Tibial nerve (tissue), 4 donors: ENCODE results near the gene LIN7A. TPM values are rescaled to one million over a fixed set of nuclear protein-coding genes. Genes with fewer than 3 reads are reported as not detected.
"Not testable (repeated sequence)": the region's sequence is repeated elsewhere in the genome, so short reads cannot be mapped to it uniquely, and the experiment has no call there.

Experiments
- DNase-seq, 2 donors: peaks; one replicate each; pipeline ENCODE4 v3.0.0-alpha.2; 2019; ENCODE audit warnings: low spot score in 2 of 2
- H3K27ac ChIP-seq, 4 donors: fragments of 200-600 bp; sonication (generic) in 3 of 4; one replicate each; pipeline ENCODE4 v1.5.1; 2017 to 2019; ENCODE audit warnings: mild to moderate bottlenecking in 1 of 4
- H3K27me3 ChIP-seq, 2 donors: fragments of 200-600 bp; sonication (generic) in 1 of 2; one replicate each; pipeline versions ENCODE4 v1.5.1 to v1.6.0; 2017 to 2019
- H3K36me3 ChIP-seq, 3 donors: fragments of 200-600 bp; sonication (generic); one replicate each; pipeline ENCODE4 v1.5.1; 2018 to 2019
- H3K4me1 ChIP-seq, 4 donors: fragments of 200-600 bp; sonication (generic) in 3 of 4; one replicate each; pipeline ENCODE4 v1.5.1; 2017 to 2019
- H3K4me3 ChIP-seq, 4 donors: fragments of 200-600 bp; sonication (generic) in 3 of 4; one replicate each; pipeline ENCODE4 v1.5.1; 2017 to 2019; ENCODE audit warnings: mild to moderate bottlenecking in 1 of 4, moderate library complexity in 1 of 4
- H3K9me3 ChIP-seq, 4 donors: fragments of 200-600 bp; sonication (generic) in 3 of 4; one replicate each; pipeline ENCODE4 v1.5.1; 2017 to 2019
- EP300 ChIP-seq, 2 donors: sonication (generic); formaldehyde crosslinking; IDR thresholded peaks; one replicate each; pipeline ENCODE4 v1.6.1; 2017; ENCODE audit warnings: antibody characterized with exemption in 2 of 2, mild to moderate bottlenecking in 1 of 2
- POLR2A ChIP-seq, 2 donors: fragments of 450-650 bp; IDR thresholded peaks; one replicate each; pipeline ENCODE4 v1.6.1; 2017; ENCODE audit warnings: antibody characterized with exemption in 2 of 2, mild to moderate bottlenecking in 2 of 2, moderate library complexity in 2 of 2
- WGBS, 2 donors: methylation state at CpG; one replicate each; pipeline ENCODE4 v1.1.5; 2018; 5-methylcytosine and 5-hydroxymethylcytosine counted together
- total RNA-seq, 4 donors: library from RNA; depleted of rRNA; stranded (reverse); fragments of >200 nt; gene quantifications; one replicate each; pipeline ENCODE4 v1.1.0, GENCODE V29; 2016
- TF ChIP-seq, protein P1 (sequence below), 5 experiments: fragments of 200-600 bp in 3 of 5; fragments of 450-650 bp in 2 of 5; sonication (generic) in 3 of 5; IDR thresholded peaks; one replicate each; pipeline ENCODE4 v1.5.1; 2016 to 2019; ENCODE audit warnings: antibody characterized with exemption in 5 of 5, mild to moderate bottlenecking in 3 of 5, moderate library complexity in 2 of 5

LIN7A gene
- total RNA-seq, 4 donors from 2014 or later = 6.5 to 16.8 (median 7.9) TPM

DNA sequence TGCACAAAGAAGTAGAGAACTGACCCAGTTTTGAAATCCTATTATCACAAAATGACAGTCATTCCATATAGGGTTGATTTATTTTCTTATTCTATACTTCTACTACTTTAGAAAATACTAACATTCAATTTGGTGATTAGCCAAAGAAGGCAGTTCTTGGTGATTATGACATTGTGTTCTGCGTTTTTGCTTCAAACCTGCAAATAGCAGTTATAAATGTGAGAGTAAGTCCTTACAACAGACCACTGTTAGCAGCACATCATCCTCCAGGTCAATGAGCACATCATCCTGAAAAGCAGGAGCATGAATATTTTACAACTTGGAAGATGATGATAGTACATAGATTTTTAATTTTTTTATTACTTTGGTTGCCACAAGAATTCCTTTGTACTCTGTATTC lies 53.1 kb downstream of the LIN7A start:
- no peak for DNase-seq
- 75 to 87% methylated on average over 1 of the region's 1 CpG for WGBS, 2 donors
- H3K27ac ChIP-seq = no peak overlapping the region
- no peaks in the 10 kb centered on the region for H3K27me3 ChIP-seq
- H3K36me3 ChIP-seq = peaks cover 0 to 6% (median 0%) of the 10 kb centered on the region in 3 donors
- TF ChIP-seq, protein P1, sequence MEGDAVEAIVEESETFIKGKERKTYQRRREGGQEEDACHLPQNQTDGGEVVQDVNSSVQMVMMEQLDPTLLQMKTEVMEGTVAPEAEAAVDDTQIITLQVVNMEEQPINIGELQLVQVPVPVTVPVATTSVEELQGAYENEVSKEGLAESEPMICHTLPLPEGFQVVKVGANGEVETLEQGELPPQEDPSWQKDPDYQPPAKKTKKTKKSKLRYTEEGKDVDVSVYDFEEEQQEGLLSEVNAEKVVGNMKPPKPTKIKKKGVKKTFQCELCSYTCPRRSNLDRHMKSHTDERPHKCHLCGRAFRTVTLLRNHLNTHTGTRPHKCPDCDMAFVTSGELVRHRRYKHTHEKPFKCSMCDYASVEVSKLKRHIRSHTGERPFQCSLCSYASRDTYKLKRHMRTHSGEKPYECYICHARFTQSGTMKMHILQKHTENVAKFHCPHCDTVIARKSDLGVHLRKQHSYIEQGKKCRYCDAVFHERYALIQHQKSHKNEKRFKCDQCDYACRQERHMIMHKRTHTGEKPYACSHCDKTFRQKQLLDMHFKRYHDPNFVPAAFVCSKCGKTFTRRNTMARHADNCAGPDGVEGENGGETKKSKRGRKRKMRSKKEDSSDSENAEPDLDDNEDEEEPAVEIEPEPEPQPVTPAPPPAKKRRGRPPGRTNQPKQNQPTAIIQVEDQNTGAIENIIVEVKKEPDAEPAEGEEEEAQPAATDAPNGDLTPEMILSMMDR (IDR thresholded peaks at IDR 0.05) = no peak
- TF ChIP-seq POLR2A (IDR thresholded peaks at IDR 0.05) (no peak), EP300 (IDR thresholded peaks at IDR 0.05) (no peak)
- no peak overlapping the region for H3K4me3 ChIP-seq
- H3K9me3 ChIP-seq = no peaks in the 10 kb centered on the region
- H3K4me1 ChIP-seq = peaks cover 0 to 11% (median 0%) of the 10 kb centered on the region in 4 donors

DNA sequence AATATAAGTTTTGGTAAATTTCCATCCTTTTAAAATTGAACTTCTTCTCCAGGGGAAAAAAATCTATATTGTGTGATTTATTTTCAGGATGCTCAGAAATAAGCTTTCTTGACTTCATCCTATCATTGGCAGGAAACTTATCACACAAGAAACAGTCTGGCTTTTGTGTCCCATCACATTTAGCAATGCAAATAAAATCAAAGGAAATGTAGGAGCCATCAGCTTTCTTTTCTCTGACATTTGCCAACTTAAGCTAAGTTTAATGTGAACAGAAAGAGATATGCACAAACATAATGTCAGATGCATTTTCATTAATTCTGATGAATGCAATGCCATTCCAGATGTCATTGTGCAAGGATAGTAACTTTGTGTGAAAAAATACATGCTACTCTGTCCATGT lies 56.6 kb downstream of the LIN7A start:
- Histone ChIP-seq H3K4me3 (no peak overlapping the region), H3K27me3 (no peaks in the 10 kb centered on the region), H3K36me3 (no peaks in the 10 kb centered on the region), H3K9me3 (no peaks in the 10 kb centered on the region), H3K4me1 (peaks cover 0 to 26% (median 2%) of the 10 kb centered on the region in 4 donors), H3K27ac (no peak overlapping the region)
- no peak for DNase-seq
- TF ChIP-seq, protein P1 (IDR thresholded peaks at IDR 0.05) = no peak
- no peak for TF ChIP-seq EP300 (IDR thresholded peaks at IDR 0.05)
- no peak for TF ChIP-seq POLR2A (IDR thresholded peaks at IDR 0.05)

DNA sequence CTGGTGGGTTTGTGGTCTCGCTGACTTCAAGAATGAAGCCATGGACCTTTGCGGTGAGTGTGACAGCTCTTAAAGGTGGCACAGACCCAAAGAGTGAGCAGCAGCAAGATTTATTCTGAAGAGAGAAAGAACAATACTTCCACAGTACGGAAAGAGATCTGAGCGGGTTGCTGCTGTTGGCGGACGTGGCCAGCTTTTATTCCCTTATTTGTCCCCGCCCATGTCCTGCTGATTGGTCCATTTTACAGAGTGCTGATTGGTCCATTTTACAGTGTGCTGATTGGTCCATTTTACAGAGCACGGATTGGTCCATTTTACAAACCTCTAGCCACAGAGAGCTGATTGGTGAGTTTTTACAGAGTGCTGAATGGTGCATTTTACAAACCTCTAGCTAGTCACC lies 59.3 kb downstream of the LIN7A start:
- not testable (repeated sequence) for H3K36me3 ChIP-seq, H3K27me3 ChIP-seq, DNase-seq, H3K4me3 ChIP-seq, H3K9me3 ChIP-seq
- 87 to 93% methylated on average over 8 of the region's 8 CpGs for WGBS, 2 donors
- Histone ChIP-seq H3K27ac (peak overlapping the region in 2 of 4 donors; percentile 48 to 73), H3K4me1 (peaks cover 0 to 26% (median 2%) of the 10 kb centered on the region in 4 donors)

DNA sequence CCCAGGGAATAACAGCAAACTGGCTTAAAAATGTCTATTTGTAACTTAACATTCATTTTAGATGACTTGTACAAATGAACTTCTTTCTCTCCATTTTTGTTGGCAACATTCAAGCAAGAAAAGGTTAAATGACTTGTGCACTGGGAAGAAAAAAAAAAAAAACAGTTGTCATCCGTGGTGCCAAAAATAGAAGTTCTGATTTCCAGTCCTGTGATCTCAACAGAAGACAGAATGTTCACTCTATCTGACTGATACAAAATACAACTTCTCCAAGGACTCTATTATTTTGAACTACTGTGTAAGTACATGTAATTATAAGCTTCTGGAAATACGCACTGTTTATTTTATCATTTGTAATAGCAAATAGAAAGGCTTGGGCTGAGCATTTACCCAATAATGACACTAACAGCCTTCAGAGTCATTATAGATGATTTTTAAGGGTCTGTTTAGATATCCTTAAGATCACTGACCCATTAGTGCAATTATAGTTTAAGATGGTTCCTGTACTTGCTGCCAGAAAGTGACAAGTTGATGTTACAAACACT lies 59.9 kb downstream of the LIN7A start:
- H3K27me3 ChIP-seq = no peaks in the 10 kb centered on the region
- WGBS, 2 donors = 30% methylated on average over 2 of the region's 2 CpGs
- TF ChIP-seq EP300 (IDR thresholded peaks at IDR 0.05) = peak in 1 of 2 donors; percentile 47
- TF ChIP-seq, protein P1 (IDR thresholded peaks at IDR 0.05) = no peak
- no peaks in the 10 kb centered on the region for H3K36me3 ChIP-seq
- no peak overlapping the region for H3K4me3 ChIP-seq
- H3K27ac ChIP-seq = peak overlapping the region in 2 of 4 donors; percentile 48 to 73
- H3K4me1 ChIP-seq = peaks cover 0 to 26% (median 2%) of the 10 kb centered on the region in 4 donors
- no peak for DNase-seq
- no peaks in the 10 kb centered on the region for H3K9me3 ChIP-seq

DNA sequence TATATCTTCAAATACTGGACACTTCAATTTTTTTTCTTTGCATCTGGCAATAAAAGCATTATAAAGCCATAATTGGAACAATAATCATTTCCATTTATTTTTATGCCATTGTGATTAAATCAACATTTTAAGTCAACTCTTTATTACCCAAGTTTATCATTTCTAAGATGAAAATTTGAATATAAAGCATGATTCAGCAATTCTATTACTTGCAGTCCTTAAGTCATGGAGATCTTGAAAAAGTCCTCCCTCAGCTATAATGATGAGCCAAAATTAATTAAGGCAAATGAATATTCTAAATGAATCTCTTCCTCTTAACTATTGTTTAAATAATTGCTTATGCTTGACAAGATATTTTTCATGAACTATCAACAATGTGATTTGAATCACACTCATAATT lies 65.7 kb downstream of the LIN7A start:
- Histone ChIP-seq H3K27ac (no peak overlapping the region), H3K36me3 (no peaks in the 10 kb centered on the region), H3K4me3 (no peak overlapping the region), H3K4me1 (no peaks in the 10 kb centered on the region), H3K9me3 (no peaks in the 10 kb centered on the region), H3K27me3 (no peaks in the 10 kb centered on the region)
- no peak for TF ChIP-seq EP300 (IDR thresholded peaks at IDR 0.05)
- no peak for TF ChIP-seq POLR2A (IDR thresholded peaks at IDR 0.05)
- TF ChIP-seq, protein P1 (IDR thresholded peaks at IDR 0.05) = no peak
- DNase-seq = no peak

DNA sequence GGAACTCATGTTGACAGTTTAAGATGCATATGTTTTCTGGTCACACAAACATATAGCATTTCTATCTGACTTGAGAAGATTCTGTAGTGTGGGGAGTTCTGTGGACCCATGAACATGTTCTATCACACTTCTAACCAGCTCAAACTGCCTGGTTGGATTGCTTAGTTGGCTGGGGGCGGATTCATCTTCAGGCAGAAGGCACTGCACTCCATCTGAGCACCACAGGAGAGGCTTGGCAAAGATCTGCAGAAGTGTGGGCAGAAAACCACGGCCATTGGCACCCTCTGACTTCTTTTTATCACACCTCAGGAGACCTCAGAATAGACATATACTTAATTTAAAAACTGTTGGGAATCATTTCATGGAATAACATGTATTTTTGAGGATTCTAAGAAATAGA lies 68.5 kb downstream of the LIN7A start:
- 82 to 96% methylated on average over 2 of the region's 2 CpGs for WGBS, 2 donors
- H3K36me3 ChIP-seq = no peaks in the 10 kb centered on the region
- no peak for TF ChIP-seq POLR2A (IDR thresholded peaks at IDR 0.05)
- TF ChIP-seq, protein P1 (IDR thresholded peaks at IDR 0.05) = no peak
- no peak for TF ChIP-seq EP300 (IDR thresholded peaks at IDR 0.05)
- H3K27ac ChIP-seq = no peak overlapping the region
- no peak for DNase-seq
- H3K27me3 ChIP-seq = no peaks in the 10 kb centered on the region
- no peak overlapping the region for H3K4me3 ChIP-seq
- no peaks in the 10 kb centered on the region for H3K9me3 ChIP-seq
- H3K4me1 ChIP-seq = peaks cover 0 to 8% (median 0%) of the 10 kb centered on the region in 4 donors
